SK-N-SH treated with all-trans-retinoic acid at 6 μM for 48 hours (cell line): ENCODE measurements around the gene KLRC2.

ENCODE experiments used
- BACH2 ChIP-seq: fragments of 250-450 bp; sonication (Bioruptor Pico); IDR thresholded peaks from 2 replicates; pipeline ENCODE4 v1.9.0; 2021; ENCODE audit warnings: mild to moderate bottlenecking, borderline replicate concordance
- TCF4 ChIP-seq: fragments of 250-450 bp; sonication (Bioruptor Pico); IDR thresholded peaks from 2 replicates; pipeline ENCODE4 v1.8.0; 2021; ENCODE audit warnings: mild to moderate bottlenecking, moderate library complexity, borderline replicate concordance
- TF ChIP-seq, protein P1 (sequence below): fragments of 250-450 bp; sonication (Bioruptor Pico); IDR thresholded peaks from 2 replicates; pipeline ENCODE4 v1.8.0; 2020; ENCODE audit warnings: mild to moderate bottlenecking, moderate library complexity, borderline replicate concordance

The KLRC2 gene

DNA sequence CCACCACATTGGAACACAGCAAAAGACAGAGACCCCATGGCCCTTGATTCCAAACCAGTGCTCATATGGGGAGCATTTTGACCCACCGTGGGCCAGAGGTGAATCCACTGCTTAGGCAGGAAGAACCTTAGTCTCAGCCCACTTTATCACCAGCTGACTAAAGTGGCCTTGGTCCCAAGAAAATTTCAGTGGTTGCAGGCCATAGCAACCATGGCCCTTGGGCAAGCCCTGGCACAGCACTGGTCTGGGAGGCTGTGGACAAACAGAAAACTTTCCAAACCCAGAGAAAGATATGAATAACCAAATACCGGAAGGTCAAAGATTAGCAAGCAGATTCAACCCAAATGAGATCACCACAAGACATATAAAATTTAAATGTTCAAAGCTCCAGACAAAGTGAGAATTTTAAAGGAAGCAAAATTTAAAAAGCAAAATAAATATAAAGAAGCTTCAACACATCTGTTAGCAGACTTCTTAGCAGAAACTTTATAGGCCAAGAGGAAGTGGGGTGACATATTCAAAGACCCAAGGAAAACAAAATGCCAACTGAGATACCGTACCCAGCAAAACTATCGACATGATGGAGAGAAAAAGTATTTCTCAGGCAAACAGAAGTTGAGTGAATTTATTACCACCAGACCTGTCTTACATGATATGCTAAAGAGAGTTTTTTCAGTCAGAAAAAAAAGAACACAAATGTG is 53.7 kb downstream of the KLRC2 start (continued):
- TF ChIP-seq, protein P1, sequence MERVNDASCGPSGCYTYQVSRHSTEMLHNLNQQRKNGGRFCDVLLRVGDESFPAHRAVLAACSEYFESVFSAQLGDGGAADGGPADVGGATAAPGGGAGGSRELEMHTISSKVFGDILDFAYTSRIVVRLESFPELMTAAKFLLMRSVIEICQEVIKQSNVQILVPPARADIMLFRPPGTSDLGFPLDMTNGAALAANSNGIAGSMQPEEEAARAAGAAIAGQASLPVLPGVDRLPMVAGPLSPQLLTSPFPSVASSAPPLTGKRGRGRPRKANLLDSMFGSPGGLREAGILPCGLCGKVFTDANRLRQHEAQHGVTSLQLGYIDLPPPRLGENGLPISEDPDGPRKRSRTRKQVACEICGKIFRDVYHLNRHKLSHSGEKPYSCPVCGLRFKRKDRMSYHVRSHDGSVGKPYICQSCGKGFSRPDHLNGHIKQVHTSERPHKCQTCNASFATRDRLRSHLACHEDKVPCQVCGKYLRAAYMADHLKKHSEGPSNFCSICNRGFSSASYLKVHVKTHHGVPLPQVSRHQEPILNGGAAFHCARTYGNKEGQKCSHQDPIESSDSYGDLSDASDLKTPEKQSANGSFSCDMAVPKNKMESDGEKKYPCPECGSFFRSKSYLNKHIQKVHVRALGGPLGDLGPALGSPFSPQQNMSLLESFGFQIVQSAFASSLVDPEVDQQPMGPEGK (CRISPR knock-in tag), result no peak
- TF ChIP-seq BACH2 (CRISPR knock-in tag), result no peak
- no peak for TF ChIP-seq TCF4
- TF ChIP-seq, all 23 proteins: peak for 0
